Spinal cord (tissue), 10 donors: ENCODE results near the gene CST9. TPM values are rescaled to one million over a fixed set of nuclear protein-coding genes. Genes with fewer than 3 reads are reported as not detected.

ENCODE experiments used
- DNase-seq, 6 donors: peaks; one replicate each; pipeline versions ENCODE4 v3.0.0 to v3.0.0-alpha.2; 2013 to 2015; ENCODE audit warnings: low spot score in 6 of 6, low read depth in 4 of 6
- H3K27ac ChIP-seq: one replicate; pipeline ENCODE4 v1.5.1; 2013; ENCODE audit warnings: low read depth, low read length, control low read depth
- H3K27me3 ChIP-seq: one replicate; pipeline ENCODE4 v1.6.1; 2013; ENCODE audit warnings: low read length; ENCODE audit not compliant: control insufficient read depth, insufficient read depth
- H3K36me3 ChIP-seq: one replicate; pipeline ENCODE4 v1.6.1; 2013; ENCODE audit warnings: low read length; ENCODE audit not compliant: control insufficient read depth, insufficient read depth
- H3K4me1 ChIP-seq: one replicate; pipeline ENCODE4 v1.6.1; 2013; ENCODE audit warnings: low read length; ENCODE audit not compliant: control insufficient read depth, insufficient read depth
- H3K4me3 ChIP-seq: one replicate; pipeline ENCODE4 v1.5.1; 2013; ENCODE audit warnings: low read depth, low read length, control low read depth
- H3K9me3 ChIP-seq: one replicate; pipeline ENCODE4 v1.6.1; 2013; ENCODE audit warnings: low read length; ENCODE audit not compliant: control insufficient read depth, insufficient read depth
- WGBS: methylation state at CpG from one replicate; pipeline ENCODE4 v1.1.5; 2013; ENCODE audit warnings: missing lambda C conversion rate; ENCODE audit not compliant: insufficient coverage; 5-methylcytosine and 5-hydroxymethylcytosine counted together
- polyA plus RNA-seq, 2 donors: library from polyadenylated mRNA; unstranded; fragments of 120-200 nt; gene quantifications; one replicate each; pipeline ENCODE4 v1.2.1, GENCODE V29; 2013; ENCODE audit not compliant: insufficient read length in 2 of 2
- total RNA-seq, 2 donors: library from RNA; depleted of rRNA in 1 of 2; stranded (reverse); fragments of 120-200 nt in 1 of 2; fragments of >200 nt in 1 of 2; gene quantifications; one replicate each; pipeline versions ENCODE4 v1.2.3 to v1.2.4, GENCODE V29; 2013 to 2014
- donor health status: healthy.

CST9 gene
- total and polyA plus RNA-seq, 4 donors: not detected

GRCh38 chr20:23609486-23610109, 3.9 kb upstream of the CST9 start:
- Histone ChIP-seq H3K4me1 (peaks cover 43% of the 10 kb centered on the region), H3K27ac (no peak overlapping the region), H3K36me3 (no peaks in the 10 kb centered on the region), H3K4me3 (no peak overlapping the region), H3K27me3 (no peaks in the 10 kb centered on the region), H3K9me3 (no peaks in the 10 kb centered on the region)
- 92% methylated on average over 4 of the region's 5 CpGs for WGBS
- DNase-seq: no peak

- Histone ChIP-seq H3K27ac (no peak overlapping the region), H3K4me3 (no peak overlapping the region), H3K9me3 (no peaks in the 10 kb centered on the region), H3K27me3 (no peaks in the 10 kb centered on the region), H3K4me1 (peaks cover 34% of the 10 kb centered on the region), H3K36me3 (no peaks in the 10 kb centered on the region)
- DNase-seq: no peak
- WGBS: 57% methylated on average over 14 of the region's 18 CpGs
These were observed 2.6 kb upstream of the CST9 start for GRCh38 chr20:23608251-23608846.

- no peak for DNase-seq
- 96% methylated on average over 14 of the region's 14 CpGs for WGBS
- H3K27ac ChIP-seq: no peak overlapping the region
- H3K4me1 ChIP-seq: peaks cover 33% of the 10 kb centered on the region
- no peaks in the 10 kb centered on the region for H3K9me3 ChIP-seq
- no peaks in the 10 kb centered on the region for H3K27me3 ChIP-seq
- H3K36me3 ChIP-seq: no peaks in the 10 kb centered on the region
- H3K4me3 ChIP-seq: no peak overlapping the region
These were observed 2.0 kb upstream of the CST9 start for GRCh38 chr20:23607497-23608245.

DNA sequence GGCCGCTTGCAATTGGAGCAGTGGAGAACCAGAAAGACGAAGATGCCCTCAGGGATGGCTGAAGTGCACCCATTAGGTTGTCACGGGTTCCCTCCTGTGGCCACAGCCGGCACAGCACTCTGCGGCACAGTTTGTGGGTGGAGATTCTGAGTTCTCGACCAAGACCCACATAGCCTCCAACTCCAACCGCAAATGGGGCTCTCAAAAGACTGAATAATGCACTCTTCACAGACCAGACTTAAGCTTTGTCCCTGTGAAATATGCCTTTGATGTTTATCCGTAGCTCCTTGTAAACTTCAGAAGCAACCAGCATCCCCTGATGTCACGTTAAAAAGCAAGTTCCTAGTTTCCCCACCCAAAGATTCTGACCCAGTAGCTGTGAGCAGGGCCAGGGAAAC, 934 bp upstream of the CST9 start:
- Histone ChIP-seq H3K27ac (no peak overlapping the region), H3K27me3 (no peaks in the 10 kb centered on the region), H3K36me3 (no peaks in the 10 kb centered on the region), H3K4me3 (no peak overlapping the region), H3K9me3 (no peaks in the 10 kb centered on the region), H3K4me1 (peaks cover 35% of the 10 kb centered on the region)
- DNase-seq: peak in 4 of 6 donors; percentile 58 to 91 (median 72)
- WGBS: 23% methylated on average over 7 of the region's 9 CpGs

DNA sequence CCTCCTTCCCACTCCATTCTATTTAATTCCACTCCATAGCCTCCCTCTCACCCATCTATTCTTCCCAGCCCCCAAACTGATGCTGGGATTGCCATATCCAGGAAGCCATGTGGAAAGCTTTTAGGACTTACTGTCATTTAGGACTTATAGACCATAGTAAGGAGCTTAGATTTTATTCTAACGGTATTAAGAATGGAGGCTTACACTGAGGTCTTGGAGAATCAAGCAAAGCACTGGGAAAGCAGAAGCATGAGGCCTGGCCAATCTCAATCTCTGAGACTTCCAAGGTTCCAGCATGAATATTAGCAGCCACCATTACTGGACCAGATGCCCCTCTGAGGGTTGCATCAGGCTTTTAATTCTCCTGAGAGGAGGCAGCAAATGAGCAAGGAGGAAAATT, 1.4 kb downstream of the CST9 start:
- DNase-seq: no peak
- Histone ChIP-seq H3K9me3 (no peaks in the 10 kb centered on the region), H3K27me3 (no peaks in the 10 kb centered on the region), H3K27ac (no peak overlapping the region), H3K4me1 (peaks cover 31% of the 10 kb centered on the region), H3K36me3 (no peaks in the 10 kb centered on the region), H3K4me3 (no peak overlapping the region)
- 73% methylated on average over 1 of the region's 1 CpG for WGBS

- Histone ChIP-seq H3K27ac (no peak overlapping the region), H3K36me3 (no peaks in the 10 kb centered on the region), H3K9me3 (no peaks in the 10 kb centered on the region), H3K4me1 (peaks cover 25% of the 10 kb centered on the region), H3K27me3 (no peaks in the 10 kb centered on the region), H3K4me3 (no peak overlapping the region)
- DNase-seq: no peak
- 96% methylated on average over 4 of the region's 4 CpGs for WGBS
These were observed 2.4 kb downstream of the CST9 start for GRCh38 chr20:23603321-23603720.

DNA sequence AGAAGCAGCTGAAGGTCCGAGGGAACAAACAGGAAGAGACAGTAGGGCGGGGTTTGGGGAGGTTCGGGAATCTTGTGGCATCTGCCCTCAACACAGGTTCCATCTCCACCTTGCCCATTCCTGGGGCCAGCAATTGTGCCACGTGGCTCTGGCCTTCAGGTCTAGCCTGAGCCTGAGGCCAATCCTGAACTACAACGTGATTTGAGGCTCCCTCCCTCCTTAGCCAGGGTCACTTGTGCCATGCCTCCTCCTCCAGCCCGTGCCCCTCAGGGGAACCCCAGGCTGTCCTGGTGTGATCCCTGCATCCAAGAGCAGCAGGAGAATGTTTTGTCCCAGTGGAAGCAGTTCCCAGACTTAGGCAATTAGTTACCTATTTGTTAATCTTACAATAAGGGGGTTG, 3.0 kb downstream of the CST9 start:
- DNase-seq: no peak
- no peak overlapping the region for H3K4me3 ChIP-seq
- WGBS: 82% methylated on average over 6 of the region's 6 CpGs
- H3K27me3 ChIP-seq: no peaks in the 10 kb centered on the region
- H3K36me3 ChIP-seq: no peaks in the 10 kb centered on the region
- peaks cover 19% of the 10 kb centered on the region for H3K4me1 ChIP-seq
- H3K9me3 ChIP-seq: no peaks in the 10 kb centered on the region
- H3K27ac ChIP-seq: no peak overlapping the region

DNA sequence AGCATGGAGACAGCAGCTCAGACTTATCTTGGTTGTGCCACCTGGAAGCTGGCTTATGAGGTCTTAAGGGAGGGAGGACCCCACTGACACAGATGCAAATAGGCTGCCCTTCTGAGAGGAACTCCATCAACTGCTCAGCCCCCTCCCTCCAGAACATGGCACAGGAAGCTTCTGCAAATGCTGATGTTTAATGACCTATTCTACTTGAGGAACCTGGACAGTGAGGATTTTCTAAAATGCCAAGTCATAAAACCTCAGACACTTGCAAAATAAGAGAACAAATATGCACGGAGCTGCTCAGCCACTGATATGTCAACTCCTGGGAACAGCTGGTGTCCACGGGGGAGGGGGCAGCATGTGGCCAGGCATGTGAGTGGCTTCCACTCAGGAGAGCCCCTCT, 3.5 kb downstream of the CST9 start:
- DNase-seq: no peak
- Histone ChIP-seq H3K9me3 (no peaks in the 10 kb centered on the region), H3K27me3 (no peaks in the 10 kb centered on the region), H3K36me3 (no peaks in the 10 kb centered on the region), H3K27ac (no peak overlapping the region), H3K4me3 (no peak overlapping the region), H3K4me1 (peaks cover 14% of the 10 kb centered on the region)
- WGBS: 87% methylated on average over 2 of the region's 2 CpGs

GRCh38 chr20:23601715-23602114, 4.0 kb downstream of the CST9 start:
- no peak for DNase-seq
- no peaks in the 10 kb centered on the region for H3K27me3 ChIP-seq
- H3K36me3 ChIP-seq: no peaks in the 10 kb centered on the region
- 89% methylated on average over 3 of the region's 4 CpGs for WGBS
- H3K27ac ChIP-seq: no peak overlapping the region
- no peaks in the 10 kb centered on the region for H3K9me3 ChIP-seq
- no peak overlapping the region for H3K4me3 ChIP-seq
- peaks cover 10% of the 10 kb centered on the region for H3K4me1 ChIP-seq

- H3K27me3 ChIP-seq: no peaks in the 10 kb centered on the region
- H3K4me3 ChIP-seq: no peak overlapping the region
- no peaks in the 10 kb centered on the region for H3K36me3 ChIP-seq
- H3K4me1 ChIP-seq: peaks cover 4% of the 10 kb centered on the region
- H3K9me3 ChIP-seq: no peaks in the 10 kb centered on the region
- no peak for DNase-seq
- no peak overlapping the region for H3K27ac ChIP-seq
These were observed 7.2 kb downstream of the CST9 start for GRCh38 chr20:23598481-23598880.
